ENCODE data around the gene SPOCD1.
"Not testable (repeated sequence)": the region's sequence is repeated elsewhere in the genome, so short reads cannot be mapped to it uniquely, and the experiment has no call there.

Gene SPOCD1

DNA sequence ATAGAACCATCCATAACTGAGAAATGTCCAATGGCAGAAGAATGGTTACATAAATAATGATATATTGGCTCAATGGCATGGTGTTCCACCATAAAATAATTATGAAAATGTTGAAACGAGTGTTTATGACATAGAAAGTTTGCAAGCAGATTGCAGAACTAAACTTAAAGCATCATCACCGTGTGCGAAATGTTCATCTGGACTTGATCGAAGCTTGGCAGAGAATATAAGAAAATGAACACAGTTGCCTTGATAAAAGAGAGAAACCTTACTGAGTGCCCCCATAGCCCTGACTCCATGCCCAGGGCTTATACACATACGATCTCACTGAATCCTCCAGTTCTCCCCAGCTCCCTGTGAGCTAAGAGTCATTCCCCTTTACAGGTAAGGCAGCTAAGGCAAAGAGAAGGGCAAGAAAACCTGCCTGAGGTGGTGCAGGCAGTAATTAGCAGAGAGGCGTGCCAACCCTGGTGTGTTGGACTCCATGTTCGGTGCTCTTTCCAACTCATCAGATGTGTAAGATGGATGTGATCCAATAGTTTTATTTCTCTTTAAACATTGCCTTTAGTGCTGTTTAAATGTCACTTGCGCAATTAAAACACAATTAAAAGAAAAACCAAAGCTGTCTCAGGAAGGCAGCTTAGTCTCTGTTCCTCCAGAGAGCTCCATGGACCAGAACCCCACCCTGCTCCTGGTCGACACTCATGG lies 21.8 kb upstream of the SPOCD1 start:
- Mint-ChIP-seq H3K27me3 (no peaks in the 10 kb centered on the region), H3K27ac (no peak overlapping the region), H3K36me3 (no peaks in the 10 kb centered on the region), H3K4me3 (no peak overlapping the region), H3K9me3 (ENCODE audit: low read depth) (no peaks in the 10 kb centered on the region), H3K4me1 (ENCODE audit: low read depth) (peaks cover 14% of the 10 kb centered on the region)

DNA sequence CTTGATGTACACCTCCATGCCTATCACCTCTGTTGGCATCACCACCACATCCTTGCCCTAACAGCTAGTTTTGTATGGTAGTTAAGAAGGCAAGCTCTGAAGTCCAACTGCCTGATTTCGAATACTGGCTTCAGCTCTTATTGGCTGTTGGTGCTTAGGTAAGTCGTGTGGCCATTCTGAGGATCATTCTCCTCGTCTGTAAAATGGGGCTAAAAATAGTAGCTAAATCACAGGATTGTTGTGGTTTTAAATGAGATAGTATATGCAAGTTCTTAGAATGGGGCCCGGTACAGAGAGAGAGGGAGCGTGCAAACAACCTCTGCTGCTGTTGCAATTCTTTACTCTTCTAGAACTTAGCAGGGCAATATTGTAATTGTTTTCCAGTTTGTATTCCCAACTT lies 20.8 kb upstream of the SPOCD1 start:
- no peaks in the 10 kb centered on the region for H3K9me3 Mint-ChIP-seq (ENCODE audit: low read depth)
- no peak overlapping the region for H3K27ac Mint-ChIP-seq
- peaks cover 16% of the 10 kb centered on the region for H3K4me1 Mint-ChIP-seq (ENCODE audit: low read depth)
- H3K36me3 Mint-ChIP-seq, result no peaks in the 10 kb centered on the region
- no peak overlapping the region for H3K4me3 Mint-ChIP-seq
- H3K27me3 Mint-ChIP-seq, result no peaks in the 10 kb centered on the region

GRCh38 chr1:31835415-31835814 lies 19.6 kb upstream of the SPOCD1 start:
- Mint-ChIP-seq H3K27ac (no peak overlapping the region), H3K27me3 (no peaks in the 10 kb centered on the region), H3K4me3 (no peak overlapping the region), H3K36me3 (no peaks in the 10 kb centered on the region), H3K4me1 (ENCODE audit: low read depth) (peaks cover 18% of the 10 kb centered on the region), H3K9me3 (ENCODE audit: low read depth) (no peaks in the 10 kb centered on the region)

DNA sequence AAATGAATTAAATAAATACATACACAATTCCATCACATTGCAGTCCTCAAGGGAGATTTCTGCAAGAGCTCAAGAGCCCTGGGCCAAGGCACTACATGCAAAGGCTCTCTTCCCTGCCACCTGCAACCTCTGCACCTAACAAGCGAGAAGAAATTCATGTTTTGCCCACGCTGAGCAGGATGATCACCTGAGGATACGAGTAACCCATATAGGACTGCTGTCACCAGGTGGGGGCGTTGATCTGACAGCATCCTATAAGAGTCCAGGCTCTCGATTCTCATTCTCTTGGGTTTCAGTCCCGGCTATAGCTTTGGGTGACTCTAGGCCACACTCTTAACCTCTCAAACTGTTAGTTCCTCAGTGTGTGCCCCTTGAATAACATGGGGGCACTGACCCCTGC lies 18.7 kb upstream of the SPOCD1 start:
- H3K36me3 Mint-ChIP-seq, result no peaks in the 10 kb centered on the region
- no peak overlapping the region for H3K4me3 Mint-ChIP-seq
- no peaks in the 10 kb centered on the region for H3K9me3 Mint-ChIP-seq (ENCODE audit: low read depth)
- no peaks in the 10 kb centered on the region for H3K27me3 Mint-ChIP-seq
- peaks cover 18% of the 10 kb centered on the region for H3K4me1 Mint-ChIP-seq (ENCODE audit: low read depth)
- H3K27ac Mint-ChIP-seq, result no peak overlapping the region

DNA sequence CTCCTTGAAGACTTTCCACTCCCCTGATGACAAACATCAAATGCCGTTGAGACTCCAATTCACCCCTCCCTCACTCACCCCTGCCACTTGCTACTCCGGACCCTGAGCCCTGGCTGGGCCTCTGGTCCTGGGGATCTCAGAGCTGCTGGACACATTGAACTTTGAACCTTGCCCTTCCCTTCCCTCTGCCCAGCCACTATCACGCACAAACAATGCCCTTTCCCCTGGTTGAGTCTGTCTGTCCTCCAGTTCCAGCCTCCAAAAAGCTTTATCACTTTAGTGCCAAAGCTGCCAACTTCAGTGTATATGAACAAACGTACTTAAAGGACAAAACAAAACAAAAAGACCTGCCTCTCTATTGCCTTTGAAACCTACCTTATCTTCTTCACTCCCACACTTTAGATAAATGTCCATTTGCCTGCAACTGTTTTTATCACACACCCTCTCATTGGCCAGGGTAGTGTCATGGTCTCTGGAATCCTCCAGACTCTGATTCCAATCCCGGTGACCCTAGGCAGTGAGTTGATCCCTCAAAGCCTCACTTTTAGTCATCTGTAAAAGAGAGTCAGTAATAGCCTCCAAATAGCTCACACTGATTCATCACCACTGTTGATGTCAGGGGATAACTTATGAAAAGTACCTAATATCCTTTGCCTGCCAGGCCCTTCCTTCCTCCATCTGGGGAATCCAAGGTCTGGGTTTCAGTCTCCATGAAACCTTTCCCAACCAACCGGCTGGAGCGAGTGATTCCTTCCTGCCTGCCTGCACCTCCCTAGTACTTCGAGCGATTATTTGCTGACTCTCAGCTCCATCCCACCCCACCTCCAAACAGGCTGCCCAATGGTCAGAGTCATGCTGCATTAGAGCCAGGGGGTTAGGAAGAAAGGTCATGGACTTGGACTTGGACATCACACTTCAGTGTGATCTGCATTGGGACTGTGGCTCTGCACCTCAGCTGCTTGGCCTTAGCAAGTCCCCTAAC lies 15.9 kb upstream of the SPOCD1 start:
- Mint-ChIP-seq H3K9me3 (ENCODE audit: low read depth) (no peaks in the 10 kb centered on the region), H3K27me3 (no peaks in the 10 kb centered on the region), H3K4me1 (ENCODE audit: low read depth) (peaks cover 32% of the 10 kb centered on the region), H3K27ac (no peak overlapping the region), H3K4me3 (no peak overlapping the region), H3K36me3 (no peaks in the 10 kb centered on the region)

DNA sequence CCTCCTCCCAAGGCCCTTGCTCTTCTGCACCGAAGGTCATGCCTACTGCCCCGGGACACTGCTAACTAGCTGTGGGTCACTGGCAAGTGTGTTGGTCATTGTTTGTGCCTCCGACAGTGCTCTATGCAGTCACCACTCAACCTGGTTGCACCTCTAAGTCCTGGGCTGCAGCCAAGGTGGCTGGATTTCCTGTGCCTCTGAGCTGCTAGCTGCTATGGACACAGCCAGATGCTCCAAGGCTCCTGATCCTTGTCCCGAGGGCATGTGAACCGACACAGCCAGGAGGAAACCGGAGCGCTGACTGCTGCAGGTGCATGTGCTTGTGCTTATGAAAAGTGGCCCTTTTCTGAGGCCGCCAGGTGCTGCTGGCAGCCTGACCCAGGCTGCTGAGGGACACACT lies 14.7 kb upstream of the SPOCD1 start:
- H3K9me3 Mint-ChIP-seq (ENCODE audit: low read depth), result no peaks in the 10 kb centered on the region
- no peak overlapping the region for H3K4me3 Mint-ChIP-seq
- H3K4me1 Mint-ChIP-seq (ENCODE audit: low read depth), result peaks cover 39% of the 10 kb centered on the region
- no peaks in the 10 kb centered on the region for H3K36me3 Mint-ChIP-seq
- no peaks in the 10 kb centered on the region for H3K27me3 Mint-ChIP-seq
- H3K27ac Mint-ChIP-seq, result no peak overlapping the region

- Mint-ChIP-seq H3K27ac (no peak overlapping the region), H3K4me3 (no peak overlapping the region), H3K27me3 (no peaks in the 10 kb centered on the region), H3K36me3 (no peaks in the 10 kb centered on the region), H3K9me3 (ENCODE audit: low read depth) (no peaks in the 10 kb centered on the region), H3K4me1 (ENCODE audit: low read depth) (peaks cover 39% of the 10 kb centered on the region)
These were observed 14.2 kb upstream of the SPOCD1 start for GRCh38 chr1:31830065-31830464.

DNA sequence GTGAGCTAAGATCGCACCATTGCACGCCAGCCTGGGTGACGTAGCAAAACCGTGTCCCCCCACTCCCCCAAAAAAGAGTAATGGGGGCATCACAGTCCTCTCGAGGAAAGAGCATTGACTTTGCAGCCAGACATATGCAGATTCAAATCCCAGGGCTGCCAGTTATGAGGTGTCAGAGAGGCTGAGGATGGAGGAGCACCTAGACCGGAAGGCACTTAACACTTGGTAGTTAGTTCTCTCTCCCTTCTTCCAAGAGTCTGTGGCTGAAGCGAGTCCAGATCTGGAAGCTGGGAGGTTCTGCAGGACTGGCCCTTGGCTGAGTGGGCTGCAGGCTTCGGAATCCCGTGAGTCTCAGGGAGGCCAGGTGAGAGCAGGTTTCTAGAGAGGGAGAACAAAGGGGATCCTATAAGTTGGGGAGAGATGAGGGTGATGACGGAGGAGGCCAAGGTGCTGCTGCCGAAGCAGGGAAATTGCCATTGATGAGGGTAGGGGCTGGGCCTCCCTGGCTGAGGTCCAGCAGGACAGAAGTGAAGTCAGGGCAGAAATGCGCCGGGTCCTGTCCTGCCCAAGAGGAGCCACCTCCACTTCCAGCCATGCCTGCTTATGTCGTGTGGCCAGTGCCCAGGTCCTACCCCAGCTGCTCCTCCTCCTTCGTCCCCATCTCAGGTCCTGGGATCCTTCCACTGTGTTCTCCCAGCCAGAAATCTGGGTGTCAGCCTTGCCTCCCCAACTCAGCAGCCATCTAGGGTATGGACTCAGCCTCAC lies 13.3 kb upstream of the SPOCD1 start:
- H3K4me3 Mint-ChIP-seq, result no peak overlapping the region
- no peaks in the 10 kb centered on the region for H3K36me3 Mint-ChIP-seq
- peaks cover 39% of the 10 kb centered on the region for H3K4me1 Mint-ChIP-seq (ENCODE audit: low read depth)
- H3K27ac Mint-ChIP-seq, result no peak overlapping the region
- H3K9me3 Mint-ChIP-seq (ENCODE audit: low read depth), result no peaks in the 10 kb centered on the region
- H3K27me3 Mint-ChIP-seq, result no peaks in the 10 kb centered on the region

- H3K27ac Mint-ChIP-seq, result peak overlapping the region; percentile 13
- H3K27me3 Mint-ChIP-seq, result no peaks in the 10 kb centered on the region
- no peaks in the 10 kb centered on the region for H3K36me3 Mint-ChIP-seq
- H3K9me3 Mint-ChIP-seq (ENCODE audit: low read depth), result no peaks in the 10 kb centered on the region
- H3K4me1 Mint-ChIP-seq (ENCODE audit: low read depth), result peaks cover 39% of the 10 kb centered on the region
- H3K4me3 Mint-ChIP-seq, result peak overlapping the region; percentile 48
These were observed 12.5 kb upstream of the SPOCD1 start for GRCh38 chr1:31828341-31828740.

DNA sequence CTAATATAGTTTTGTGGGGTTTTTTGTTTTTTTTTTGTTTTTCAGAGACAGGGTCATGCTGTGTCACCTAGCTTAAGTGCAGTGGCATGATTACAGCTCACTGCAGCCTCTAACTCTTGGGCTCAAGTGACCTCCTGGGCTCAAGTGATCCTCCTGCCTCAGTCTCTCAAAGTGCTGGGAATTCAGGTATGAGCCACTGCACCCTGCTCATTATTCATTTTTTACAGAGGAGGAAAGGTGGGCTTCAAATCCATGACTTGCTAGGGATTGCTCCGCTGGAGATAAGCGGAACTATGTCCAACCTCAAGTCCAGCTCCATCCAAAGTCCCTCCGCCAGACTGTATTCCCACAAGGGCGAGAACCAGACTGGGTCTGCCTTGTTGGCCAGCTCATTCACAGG lies 8.0 kb upstream of the SPOCD1 start:
- Mint-ChIP-seq H3K4me3 (no peak overlapping the region), H3K27me3 (no peaks in the 10 kb centered on the region), H3K4me1 (ENCODE audit: low read depth) (peaks cover 30% of the 10 kb centered on the region), H3K27ac (no peak overlapping the region), H3K9me3 (ENCODE audit: low read depth) (no peaks in the 10 kb centered on the region), H3K36me3 (no peaks in the 10 kb centered on the region)

GRCh38 chr1:31822766-31823165 lies 6.9 kb upstream of the SPOCD1 start:
- H3K9me3 Mint-ChIP-seq (ENCODE audit: low read depth), result no peaks in the 10 kb centered on the region
- no peak overlapping the region for H3K27ac Mint-ChIP-seq
- H3K36me3 Mint-ChIP-seq, result no peaks in the 10 kb centered on the region
- H3K4me3 Mint-ChIP-seq, result no peak overlapping the region
- peaks cover 21% of the 10 kb centered on the region for H3K4me1 Mint-ChIP-seq (ENCODE audit: low read depth)
- no peaks in the 10 kb centered on the region for H3K27me3 Mint-ChIP-seq

DNA sequence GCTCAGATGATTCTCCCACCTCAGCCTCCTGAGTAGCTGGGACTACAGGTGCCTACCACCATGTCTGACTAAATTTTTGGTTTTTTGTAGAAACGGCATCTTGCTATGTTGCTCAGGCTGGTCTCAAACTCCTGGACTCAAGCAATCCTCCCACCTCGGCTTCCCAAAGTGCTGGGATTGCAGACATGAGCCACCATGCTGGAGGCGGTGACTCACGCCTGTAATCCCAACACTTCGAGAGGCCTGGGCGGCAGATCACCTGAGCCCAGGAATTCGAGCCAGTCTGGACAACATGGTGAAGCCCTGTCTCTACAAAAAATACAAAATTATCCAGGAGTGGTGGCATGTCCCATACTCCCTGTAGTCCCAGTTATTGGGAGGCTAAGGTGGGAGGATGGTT lies 4.4 kb upstream of the SPOCD1 start:
- H3K27ac Mint-ChIP-seq; H3K9me3 Mint-ChIP-seq (ENCODE audit: low read depth); H3K27me3 Mint-ChIP-seq; H3K36me3 Mint-ChIP-seq; H3K4me3 Mint-ChIP-seq; H3K4me1 Mint-ChIP-seq (ENCODE audit: low read depth): not testable (repeated sequence)

DNA sequence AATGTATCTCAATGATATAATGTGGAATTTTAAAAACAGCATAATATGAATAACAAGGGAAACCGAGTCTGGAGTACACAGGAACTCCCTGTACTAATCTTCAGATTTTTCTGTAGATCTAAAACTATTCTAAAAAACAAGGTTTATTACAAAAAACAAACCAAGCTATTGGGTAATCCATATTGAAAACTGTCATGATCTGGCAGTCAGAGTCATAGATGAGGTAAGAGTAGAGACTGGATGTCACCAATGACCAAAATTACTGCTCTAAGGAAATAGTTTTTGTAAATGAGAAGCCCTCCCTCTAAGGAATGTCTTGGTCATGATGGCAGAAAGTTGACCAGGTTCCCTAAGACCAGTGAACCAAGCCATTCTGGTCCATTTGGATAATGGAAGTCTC lies 2.4 kb upstream of the SPOCD1 start:
- peaks cover 4% of the 10 kb centered on the region for H3K4me1 Mint-ChIP-seq (ENCODE audit: low read depth)
- H3K36me3 Mint-ChIP-seq, result no peaks in the 10 kb centered on the region
- no peaks in the 10 kb centered on the region for H3K9me3 Mint-ChIP-seq (ENCODE audit: low read depth)
- H3K27me3 Mint-ChIP-seq, result no peaks in the 10 kb centered on the region
- no peak overlapping the region for H3K4me3 Mint-ChIP-seq
- H3K27ac Mint-ChIP-seq, result no peak overlapping the region

DNA sequence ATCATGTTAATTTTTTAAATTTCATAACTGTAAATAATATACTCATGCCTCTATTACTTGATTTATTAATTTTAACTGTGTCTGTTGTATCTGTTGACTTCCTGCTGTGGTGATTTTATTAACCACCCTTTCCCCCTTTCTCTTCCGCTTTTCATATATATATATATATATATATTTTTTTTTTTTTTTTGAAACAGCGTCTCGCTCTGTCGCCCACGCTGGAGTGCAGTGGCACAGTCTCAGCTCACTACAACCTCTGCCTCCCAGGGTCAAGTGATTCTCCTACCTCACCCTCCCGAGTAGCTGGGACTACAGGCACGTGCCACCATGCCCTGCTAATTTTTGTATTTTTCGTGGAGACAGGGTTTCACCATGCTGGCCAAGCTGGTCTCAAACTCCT lies 1.1 kb upstream of the SPOCD1 start:
- H3K27me3 Mint-ChIP-seq; H3K4me3 Mint-ChIP-seq; H3K36me3 Mint-ChIP-seq; H3K27ac Mint-ChIP-seq; H3K4me1 Mint-ChIP-seq (ENCODE audit: low read depth); H3K9me3 Mint-ChIP-seq (ENCODE audit: low read depth): not testable (repeated sequence)

DNA sequence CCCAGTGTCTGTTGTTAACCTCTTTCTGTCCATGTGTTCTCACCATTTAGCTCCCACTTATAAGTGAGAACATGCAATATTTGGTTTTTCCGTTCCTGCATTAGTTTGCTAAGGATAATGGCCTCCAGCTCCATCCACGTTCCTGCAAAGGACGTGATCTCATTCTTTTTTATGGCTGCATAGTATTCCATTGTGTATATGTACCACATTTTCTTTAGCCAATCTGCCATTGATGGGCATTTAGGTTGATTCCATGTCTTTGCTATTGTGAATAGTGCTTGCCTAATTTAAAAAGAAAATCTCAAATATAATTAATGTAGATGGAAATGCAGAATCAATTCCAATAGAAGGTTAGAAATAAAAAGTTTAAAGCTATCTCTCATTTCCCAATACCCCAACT lies 679 bp upstream of the SPOCD1 start:
- H3K27me3 Mint-ChIP-seq; H3K27ac Mint-ChIP-seq; H3K4me1 Mint-ChIP-seq (ENCODE audit: low read depth); H3K36me3 Mint-ChIP-seq; H3K9me3 Mint-ChIP-seq (ENCODE audit: low read depth); H3K4me3 Mint-ChIP-seq: not testable (repeated sequence)
